ENCODE measurements around the gene FFAR4. TPM values are rescaled to one million over a fixed set of nuclear protein-coding genes. Genes with fewer than 3 reads are reported as not detected.

FFAR4 gene
- polyA plus RNA-seq (2011; rRNA removed): 0.17 and 0.25 TPM in 2 replicates
- polyA plus RNA-seq (2012; cell fraction: cytosol; rRNA removed): 0.28 and 0.30 TPM in 2 replicates
- 0.14 and 0.55 TPM in 2 replicates for polyA plus RNA-seq (2012; cell fraction: nucleus; rRNA removed)
- 0.15 to 0.29 TPM (median 0.17 TPM) in 3 replicates for polyA plus RNA-seq (2017; fragmentation: RNase III; extraction: RNeasy Plus Mini Kit Qiagen cat#74134 plus additional on column Dnase treatment)
- 0.08 and 0.15 TPM in 2 replicates for polyA minus RNA-seq (2011; rRNA and poly(A)+ RNA removed)

DNA sequence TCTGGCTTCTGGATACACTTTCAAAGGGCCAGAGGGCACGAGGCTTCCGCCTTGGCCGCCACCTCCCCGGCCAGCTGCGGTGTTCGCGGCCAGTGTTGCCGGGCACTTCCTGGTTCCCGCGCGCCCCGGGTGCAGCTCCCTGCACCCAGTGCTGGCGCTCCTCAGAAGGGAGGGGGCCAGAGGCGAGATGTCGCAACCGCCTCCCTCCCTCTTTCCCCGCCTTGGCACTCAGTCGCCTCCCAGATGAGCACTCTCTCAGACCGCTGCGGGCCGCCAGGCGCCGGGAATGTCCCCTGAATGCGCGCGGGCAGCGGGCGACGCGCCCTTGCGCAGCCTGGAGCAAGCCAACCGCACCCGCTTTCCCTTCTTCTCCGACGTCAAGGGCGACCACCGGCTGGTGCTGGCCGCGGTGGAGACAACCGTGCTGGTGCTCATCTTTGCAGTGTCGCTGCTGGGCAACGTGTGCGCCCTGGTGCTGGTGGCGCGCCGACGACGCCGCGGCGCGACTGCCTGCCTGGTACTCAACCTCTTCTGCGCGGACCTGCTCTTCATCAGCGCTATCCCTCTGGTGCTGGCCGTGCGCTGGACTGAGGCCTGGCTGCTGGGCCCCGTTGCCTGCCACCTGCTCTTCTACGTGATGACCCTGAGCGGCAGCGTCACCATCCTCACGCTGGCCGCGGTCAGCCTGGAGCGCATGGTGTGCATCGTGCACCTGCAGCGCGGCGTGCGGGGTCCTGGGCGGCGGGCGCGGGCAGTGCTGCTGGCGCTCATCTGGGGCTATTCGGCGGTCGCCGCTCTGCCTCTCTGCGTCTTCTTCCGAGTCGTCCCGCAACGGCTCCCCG lies at the start of gene FFAR4:
TSS of gene FFAR4 (plus strand) at position 231 of the 842 bp plus-strand sequence. CDS start at position 287, 56 bp downstream.
- TF ChIP-seq RAD21 (conservative IDR thresholded peaks at IDR 0.05 in 1 of 2, IDR thresholded peaks at IDR 0.05 in 1 of 2) (no peak), GATA3 (IDR thresholded peaks at IDR 0.05; ENCODE audit: borderline replicate concordance) (no peak), TFCP2L1 (CRISPR knock-in tag; IDR thresholded peaks at IDR 0.05) (no peak), MAZ (IDR thresholded peaks at IDR 0.05; ENCODE audit: borderline replicate concordance, low read depth, low read length) (no peak), JUN (IDR thresholded peaks at IDR 0.05) (0 out of 5 replicates have a peak, but pooled peaks of 1 of the 2 experiments have one; percentile 24), EHMT2 (IDR thresholded peaks at IDR 0.05; ENCODE audit: low read depth) (no peak), EHF (CRISPR knock-in tag; IDR thresholded peaks at IDR 0.05) (no peak), HDAC2 (IDR thresholded peaks at IDR 0.05) (peak; percentile 99), HEYL (CRISPR knock-in tag; IDR thresholded peaks at IDR 0.05) (no peak), FOSB (CRISPR knock-in tag; IDR thresholded peaks at IDR 0.05) (no peak), SMC3 (IDR thresholded peaks at IDR 0.05) (no peak), USF2 (IDR thresholded peaks at IDR 0.05) (no peak), ZSCAN20 (CRISPR knock-in tag; IDR thresholded peaks at IDR 0.05) (no peak), POLR2A (IDR thresholded peaks at IDR 0.05; ENCODE audit: low read length) (peak; percentile 28; the same call in 1 of the 2 replicates), CEBPB (IDR thresholded peaks at IDR 0.05) (peak in 1 of 2 experiments; percentile 72; a peak in 2 of 4 replicates), HOXB5 (CRISPR knock-in tag; IDR thresholded peaks at IDR 0.05) (no peak), CHD2 (IDR thresholded peaks at IDR 0.05; ENCODE audit: low read length, partially characterized antibody) (no peak), HOXA7 (CRISPR knock-in tag; IDR thresholded peaks at IDR 0.05) (no peak), MAX (IDR thresholded peaks at IDR 0.05) (peak; percentile 67; the same call in 1 of the 2 replicates), RARB (CRISPR knock-in tag; IDR thresholded peaks at IDR 0.05) (no peak), BCL3 (IDR thresholded peaks at IDR 0.05) (no peak), TP53 (CRISPR knock-in tag; IDR thresholded peaks at IDR 0.05) (no peak)
- TF ChIP-seq, protein P1, sequence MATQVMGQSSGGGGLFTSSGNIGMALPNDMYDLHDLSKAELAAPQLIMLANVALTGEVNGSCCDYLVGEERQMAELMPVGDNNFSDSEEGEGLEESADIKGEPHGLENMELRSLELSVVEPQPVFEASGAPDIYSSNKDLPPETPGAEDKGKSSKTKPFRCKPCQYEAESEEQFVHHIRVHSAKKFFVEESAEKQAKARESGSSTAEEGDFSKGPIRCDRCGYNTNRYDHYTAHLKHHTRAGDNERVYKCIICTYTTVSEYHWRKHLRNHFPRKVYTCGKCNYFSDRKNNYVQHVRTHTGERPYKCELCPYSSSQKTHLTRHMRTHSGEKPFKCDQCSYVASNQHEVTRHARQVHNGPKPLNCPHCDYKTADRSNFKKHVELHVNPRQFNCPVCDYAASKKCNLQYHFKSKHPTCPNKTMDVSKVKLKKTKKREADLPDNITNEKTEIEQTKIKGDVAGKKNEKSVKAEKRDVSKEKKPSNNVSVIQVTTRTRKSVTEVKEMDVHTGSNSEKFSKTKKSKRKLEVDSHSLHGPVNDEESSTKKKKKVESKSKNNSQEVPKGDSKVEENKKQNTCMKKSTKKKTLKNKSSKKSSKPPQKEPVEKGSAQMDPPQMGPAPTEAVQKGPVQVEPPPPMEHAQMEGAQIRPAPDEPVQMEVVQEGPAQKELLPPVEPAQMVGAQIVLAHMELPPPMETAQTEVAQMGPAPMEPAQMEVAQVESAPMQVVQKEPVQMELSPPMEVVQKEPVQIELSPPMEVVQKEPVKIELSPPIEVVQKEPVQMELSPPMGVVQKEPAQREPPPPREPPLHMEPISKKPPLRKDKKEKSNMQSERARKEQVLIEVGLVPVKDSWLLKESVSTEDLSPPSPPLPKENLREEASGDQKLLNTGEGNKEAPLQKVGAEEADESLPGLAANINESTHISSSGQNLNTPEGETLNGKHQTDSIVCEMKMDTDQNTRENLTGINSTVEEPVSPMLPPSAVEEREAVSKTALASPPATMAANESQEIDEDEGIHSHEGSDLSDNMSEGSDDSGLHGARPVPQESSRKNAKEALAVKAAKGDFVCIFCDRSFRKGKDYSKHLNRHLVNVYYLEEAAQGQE (IDR thresholded peaks at IDR 0.05): no peak
- TF ChIP-seq, protein P2, sequence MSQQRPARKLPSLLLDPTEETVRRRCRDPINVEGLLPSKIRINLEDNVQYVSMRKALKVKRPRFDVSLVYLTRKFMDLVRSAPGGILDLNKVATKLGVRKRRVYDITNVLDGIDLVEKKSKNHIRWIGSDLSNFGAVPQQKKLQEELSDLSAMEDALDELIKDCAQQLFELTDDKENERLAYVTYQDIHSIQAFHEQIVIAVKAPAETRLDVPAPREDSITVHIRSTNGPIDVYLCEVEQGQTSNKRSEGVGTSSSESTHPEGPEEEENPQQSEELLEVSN (IDR thresholded peaks at IDR 0.05; ENCODE audit: borderline replicate concordance, low read depth): peak; percentile 70
- TF ChIP-seq, protein P3, sequence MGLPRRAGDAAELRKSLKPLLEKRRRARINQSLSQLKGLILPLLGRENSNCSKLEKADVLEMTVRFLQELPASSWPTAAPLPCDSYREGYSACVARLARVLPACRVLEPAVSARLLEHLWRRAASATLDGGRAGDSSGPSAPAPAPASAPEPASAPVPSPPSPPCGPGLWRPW (IDR thresholded peaks at IDR 0.05): no peak
- CTCF ChIA-PET: interaction anchor here (0.8 to 1.8 kb wide), 3 partner anchors 11 to 37 kb away, joined by 3 to 6 read pairs (median 3); no protein-coding TSS in a partner anchor
- Histone ChIP-seq H3K9me3 (no peaks in the 10 kb centered on the region), H3K4me1 (no peaks in the 10 kb centered on the region), H3K27ac (peak within 1 kb of the TSS; percentile 44 to 67; a peak in 5 of 6 replicates), H3K4me2 (peak within 1 kb of the TSS; percentile 74), H3K4me3 (peak within 1 kb of the TSS; percentile 33)
- POLR2A ChIA-PET: interaction anchor here (1.8 kb wide), 1 partner anchor 12 kb away, joined by 6 read pairs; no protein-coding TSS in a partner anchor
- WGBS (ENCODE audit: missing lambda C conversion rate): 23% methylated on average over 33 of the region's 85 CpGs
- peak; percentile 50 to 60 for DNase-seq (ENCODE audit: low read depth in 1 of 2, low spot score in 1 of 2)
- FAIRE-seq: no peak
- ATAC-seq: peak; percentile 70 to 84; a peak in 5 of 6 replicates
